Measurements from ENCODE around the gene EVL.

DNA sequence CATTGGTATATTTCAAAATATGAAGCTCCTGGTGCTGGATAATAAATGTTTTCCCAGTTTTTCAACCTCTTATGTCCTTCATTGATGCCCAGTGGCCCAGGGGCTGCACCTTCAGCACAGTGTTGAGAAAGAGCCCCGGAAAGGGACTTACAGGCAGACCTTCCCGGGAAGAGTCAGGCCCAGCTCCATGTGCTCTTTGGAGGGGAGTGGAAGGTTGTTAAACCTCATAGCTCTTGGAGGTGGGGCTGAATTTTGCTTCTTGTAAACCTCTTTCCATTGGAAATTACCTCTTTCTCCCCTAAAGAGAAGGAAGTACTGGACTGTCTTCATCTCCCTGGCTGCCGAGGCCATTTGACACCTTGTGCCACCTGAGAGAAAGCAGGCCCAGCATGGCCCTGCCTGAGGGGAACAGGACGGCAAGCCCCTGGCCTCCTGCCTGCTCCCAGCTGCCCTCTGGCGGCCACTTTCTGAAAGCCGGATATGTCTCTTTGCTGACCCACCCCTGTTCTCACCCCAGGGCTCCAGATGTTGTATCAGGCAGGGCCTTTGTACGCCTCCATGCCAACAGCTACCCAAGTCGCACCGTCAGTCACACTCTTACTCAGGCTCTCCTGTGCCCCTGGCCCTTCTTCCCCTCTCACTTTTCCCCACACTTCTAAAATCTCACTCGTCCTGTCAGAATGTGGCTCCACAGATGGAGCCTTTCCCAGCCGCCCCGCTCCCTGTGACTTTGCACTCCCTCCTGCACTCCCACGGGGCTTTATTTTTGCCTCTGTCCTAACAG lies 43.0 kb downstream of the EVL start:
- TF ChIP-seq YY1 (IDR thresholded peaks at IDR 0.05; ENCODE audit: insufficient read depth, insufficient read length), result no peak
- TF ChIP-seq ZNF274 (IDR thresholded peaks at IDR 0.05; ENCODE audit: low read depth, low read length), result no peak
